Adrenal gland (tissue), 12 donors: ENCODE data around the gene CNTNAP2. TPM values are rescaled to one million over a fixed set of nuclear protein-coding genes. Genes with fewer than 3 reads are reported as not detected.

Experiments
- DNase-seq, 7 donors: peaks; one replicate each; pipeline ENCODE4 v3.0.0-alpha.2; 2019 to 2020
- H3K27ac ChIP-seq, 5 donors: fragments of 200-600 bp; sonication (generic) in 4 of 5; 1 replicate in 3 of 5; 2 replicates in 2 of 5; pipeline versions ENCODE4 v1.5.1 to v1.8.0; 2016 to 2020; ENCODE audit warnings: mild to moderate bottlenecking in 1 of 5
- H3K27me3 ChIP-seq: fragments of 200-600 bp; 2 replicates; pipeline ENCODE4 v1.8.0; 2021
- H3K36me3 ChIP-seq, 2 donors: fragments of 200-600 bp; replicated peaks in 1 of 2; 1 replicate in 1 of 2; 2 replicates in 1 of 2; pipeline versions ENCODE4 v1.5.1 to v1.8.0; 2018 to 2022
- H3K4me1 ChIP-seq, 2 donors: fragments of 200-600 bp; replicated peaks in 1 of 2; 1 replicate in 1 of 2; 2 replicates in 1 of 2; pipeline versions ENCODE4 v1.5.1 to v1.8.0; 2018 to 2021
- H3K4me3 ChIP-seq, 4 donors: fragments of 200-600 bp; sonication (generic) in 3 of 4; one replicate each; pipeline ENCODE4 v1.5.1; 2016 to 2018
- H3K9me3 ChIP-seq, 3 donors: fragments of 200-600 bp; sonication (generic) in 1 of 3; replicated peaks in 1 of 3; 1 replicate in 2 of 3; 2 replicates in 1 of 3; pipeline versions ENCODE4 v1.5.1 to v1.8.0; 2016 to 2021
- CTCF ChIP-seq, 6 experiments: fragments of 450-650 bp in 4 of 6; fragments of 200-600 bp in 2 of 6; sonication (generic) in 1 of 6; IDR thresholded peaks; 1 replicate in 5 of 6; 2 replicates in 1 of 6; pipeline versions ENCODE4 v1.5.1 to v1.8.0; 2016 to 2021; ENCODE audit warnings: antibody characterized with exemption in 6 of 6, mild to moderate bottlenecking in 2 of 6, moderate library complexity in 1 of 6
- POLR2A ChIP-seq, 2 donors: fragments of 450-650 bp; IDR thresholded peaks; one replicate each; pipeline ENCODE4 v1.6.1; 2017; ENCODE audit warnings: antibody characterized with exemption in 2 of 2, mild to moderate bottlenecking in 2 of 2, moderate library complexity in 1 of 2
- WGBS, 4 donors: extraction: QIAGEN DNeasy Blood & Tissue Kit in 2 of 4; methylation state at CpG; one replicate each; pipeline versions ENCODE4 v1.1.5 to v1.1.7; 2013 to 2017; 5-methylcytosine and 5-hydroxymethylcytosine counted together
- intact Hi-C, 2 donors: fragments of 100-400 bp; cut with DNase I; formaldehyde crosslinking; loops; one replicate each; pipeline versions ENCODE4 v1.14.1 to v1.15.0; 2022 to 2023
- polyA plus RNA-seq, 3 donors: library from polyadenylated mRNA; stranded (reverse); fragments of 200-250 nt in 2 of 3; fragments of 350-450 nt in 1 of 3; fragmentation: Illumina TruSeq in 1 of 3; extraction: RNeasy Lipid Tissue Mini Kit (QIAGEN cat#74804) in 1 of 3; gene quantifications; one replicate each; pipeline ENCODE4 v1.2.3, GENCODE V29; 2013 to 2014
- total RNA-seq, 9 donors: library from RNA; depleted of rRNA in 4 of 9; stranded (reverse); fragments of >200 nt in 4 of 9; fragments of 120-200 nt in 1 of 9; fragmentation: NEBNext Ultra II Directional in 1 of 9; extraction: Animal tissue kit (Norgen Biotek cat#: 25700) in 1 of 9; gene quantifications; one replicate each; pipeline versions ENCODE4 v1.1.0 to v1.2.4, GENCODE V29; 2013 to 2023
- donor health status: healthy with polysubstance abuse.
- donor health status: Bipolar disorder and iron deficiency.
- donor health status: DM: yes; HTN: yes; CAD: no.
- donor health status: DM: no; HTN: no; CAD: no.
- donor health status: DM: no; HTN: no; CAD: no.
- donor health status: DM: yes; HTN: yes; CAD: no.

Gene CNTNAP2
- total and polyA plus RNA-seq, 12 donors: 0.14 to 6.3 (median 1.8) TPM; not detected in 2

- Histone ChIP-seq H3K4me3 (no peak overlapping the region), H3K36me3 (no peaks in the 10 kb centered on the region), H3K27me3 (no peaks in the 10 kb centered on the region), H3K9me3 (no peaks in the 10 kb centered on the region), H3K27ac (no peak overlapping the region), H3K4me1 (no peaks in the 10 kb centered on the region)
- DNase-seq: no peak
- TF ChIP-seq CTCF (IDR thresholded peaks at IDR 0.05) (no peak), POLR2A (IDR thresholded peaks at IDR 0.05) (no peak)
- 85 to 87% (median 86%) methylated on average over 6 of the region's 6 CpGs for WGBS, 4 donors
- intact Hi-C loops: no loop called here
Measured at GRCh38 chr7:148319316-148319808, 2202.8 kb downstream of the CNTNAP2 start.

GRCh38 chr7:148325208-148325607 is 2208.6 kb downstream of the CNTNAP2 start:
- 29 to 48% (median 37%) methylated on average over 3 of the region's 3 CpGs for WGBS, 4 donors
- TF ChIP-seq POLR2A (IDR thresholded peaks at IDR 0.05) (no peak), CTCF (IDR thresholded peaks at IDR 0.05) (no peak)
- intact Hi-C loops: no loop called here

GRCh38 chr7:148327379-148327778 is 2210.8 kb downstream of the CNTNAP2 start:
- DNase-seq: no peak
- intact Hi-C loops: no loop called here
- H3K36me3 ChIP-seq: no peaks in the 10 kb centered on the region
- 77 to 94% (median 87%) methylated on average over 1 of the region's 1 CpG for WGBS, 4 donors
- no peaks in the 10 kb centered on the region for H3K27me3 ChIP-seq
- H3K9me3 ChIP-seq: no peaks in the 10 kb centered on the region
- no peak overlapping the region for H3K4me3 ChIP-seq
- TF ChIP-seq POLR2A (IDR thresholded peaks at IDR 0.05) (no peak), CTCF (IDR thresholded peaks at IDR 0.05) (no peak)
- no peaks in the 10 kb centered on the region for H3K4me1 ChIP-seq
- H3K27ac ChIP-seq: no peak overlapping the region

More at GRCh38 chr7:148325208-148325607, 2208.6 kb downstream of the CNTNAP2 start:
- no peaks in the 10 kb centered on the region for H3K36me3 ChIP-seq
- H3K27me3 ChIP-seq: no peaks in the 10 kb centered on the region
- H3K4me3 ChIP-seq: no peak overlapping the region
- no peaks in the 10 kb centered on the region for H3K9me3 ChIP-seq
- no peak overlapping the region for H3K27ac ChIP-seq
- DNase-seq: no peak
- no peaks in the 10 kb centered on the region for H3K4me1 ChIP-seq

- H3K36me3 ChIP-seq: no peaks in the 10 kb centered on the region
- H3K9me3 ChIP-seq: no peaks in the 10 kb centered on the region
- H3K27ac ChIP-seq: no peak overlapping the region
- 76 to 92% (median 81%) methylated on average over 5 of the region's 5 CpGs for WGBS, 4 donors
- no peaks in the 10 kb centered on the region for H3K4me1 ChIP-seq
- no peaks in the 10 kb centered on the region for H3K27me3 ChIP-seq
- intact Hi-C loops: no loop called here
- H3K4me3 ChIP-seq: no peak overlapping the region
- no peak for DNase-seq
- TF ChIP-seq CTCF (IDR thresholded peaks at IDR 0.05): no peak
- no peak for TF ChIP-seq POLR2A (IDR thresholded peaks at IDR 0.05)
Measured at GRCh38 chr7:148328906-148329305, 2212.3 kb downstream of the CNTNAP2 start.
